MG63 (cell line): Measurements from ENCODE around the gene KDM5C. TPM values are rescaled to one million over a fixed set of nuclear protein-coding genes. Genes with fewer than 3 reads are reported as not detected.

Experiments used
- DNase-seq: peaks from one replicate; pipeline ENCODE4 v3.0.0-alpha.2; 2020
- H3K27me3 ChIP-seq: fragments of 250-450 bp; sonication (Bioruptor Pico); 2 replicates; pipeline ENCODE4 v1.5.1; 2020; ENCODE audit warnings: mild to moderate bottlenecking, moderate library complexity
- H3K36me3 ChIP-seq: fragments of 250-450 bp; sonication (Bioruptor Pico); 2 replicates; pipeline ENCODE4 v1.5.1; 2020; ENCODE audit warnings: mild to moderate bottlenecking, moderate library complexity
- H3K4me3 ChIP-seq: fragments of 250-450 bp; sonication (Bioruptor Pico); 2 replicates; pipeline ENCODE4 v1.5.1; 2020; ENCODE audit warnings: mild to moderate bottlenecking, moderate library complexity
- H3K9me3 ChIP-seq: fragments of 250-450 bp; sonication (Bioruptor Pico); 2 replicates; pipeline ENCODE4 v1.5.1; 2020; ENCODE audit warnings: mild to moderate bottlenecking, moderate library complexity
- total RNA-seq: library from RNA; depleted of rRNA; stranded (reverse); fragments of >200 nt; shearing (Covaris generic); gene quantifications from 2 replicates; pipeline ENCODE4 v1.2.3, GENCODE V29; 2014; ENCODE audit warnings: low replicate concordance; rRNA removed

Gene KDM5C
- total RNA-seq, 1 experiment from 2014 or later = 63.8 TPM

DNA sequence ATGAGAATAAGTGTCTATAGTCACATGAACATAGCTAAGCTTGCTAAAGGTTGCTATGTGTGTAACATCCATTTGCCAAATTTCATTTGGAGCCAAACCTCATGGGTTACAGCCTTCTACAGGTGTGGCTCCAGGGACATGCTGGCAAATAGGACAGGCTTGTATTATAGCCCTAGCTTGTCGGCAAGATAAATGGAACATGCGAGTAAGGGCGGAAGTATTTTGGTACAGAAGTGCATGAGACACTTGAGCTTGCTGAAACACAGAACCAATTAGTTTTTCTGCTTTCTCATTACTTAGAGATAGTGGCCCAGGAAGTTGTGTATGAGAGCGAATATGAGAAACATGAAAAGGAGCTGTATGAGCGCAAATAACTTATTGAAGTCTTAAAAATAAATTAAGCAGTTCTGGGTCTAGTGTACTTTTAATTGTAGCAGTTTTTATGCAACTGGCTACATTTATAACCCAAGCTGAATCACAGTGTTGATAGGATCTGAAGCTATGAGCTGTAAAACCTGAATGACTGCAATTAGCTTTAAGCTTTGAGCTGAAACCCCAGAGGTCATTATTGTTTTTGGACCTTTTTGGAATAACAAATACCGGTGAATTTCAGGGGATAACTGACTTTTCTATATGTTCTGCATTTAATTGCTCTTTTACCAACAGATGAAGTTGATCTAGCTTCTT, 64.6 kb downstream of the KDM5C start:
- no peak overlapping the region for H3K4me3 ChIP-seq
- H3K27me3 ChIP-seq = no peaks in the 10 kb centered on the region
- no peaks in the 10 kb centered on the region for H3K9me3 ChIP-seq
- DNase-seq = no peak
- no peaks in the 10 kb centered on the region for H3K36me3 ChIP-seq

DNA sequence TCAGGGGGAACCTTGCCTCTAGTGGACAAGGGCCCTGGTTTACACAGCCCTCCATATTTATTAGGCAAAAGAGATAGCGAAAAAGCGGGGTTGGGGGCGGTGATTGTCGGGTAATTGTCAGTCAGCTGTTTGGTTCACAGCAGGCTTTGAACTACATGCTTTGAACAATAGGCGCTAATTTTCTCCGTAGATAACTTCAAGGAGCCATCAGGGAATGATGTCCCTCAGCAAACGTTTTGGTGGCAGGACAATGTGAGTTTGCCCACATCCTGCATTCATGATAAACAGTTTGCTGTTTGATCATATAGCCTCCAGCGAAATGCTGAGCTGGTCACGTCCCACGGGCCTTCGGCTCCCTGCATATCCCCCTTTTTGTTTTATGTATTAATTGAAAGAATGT, 65.8 kb downstream of the KDM5C start:
- DNase-seq = no peak

DNA sequence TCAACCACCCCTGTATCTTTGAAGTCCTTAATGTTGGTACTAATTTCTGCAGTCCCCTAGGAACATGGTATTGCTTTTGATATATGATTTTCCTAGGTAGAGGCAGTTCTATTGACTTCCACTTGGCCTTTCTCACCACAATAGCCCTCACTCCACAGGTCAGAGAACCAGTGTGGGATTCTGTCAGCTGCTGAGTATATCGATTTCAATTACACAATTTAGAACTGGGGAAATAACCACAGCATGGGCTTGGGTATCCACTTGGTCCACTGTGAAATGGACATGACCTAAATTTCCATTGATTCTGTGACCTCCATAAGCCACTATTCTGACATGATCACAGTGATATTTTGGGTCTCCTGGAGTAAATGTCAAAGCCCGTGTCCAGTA, 68.8 kb downstream of the KDM5C start:
- no peak for DNase-seq

More for the DNA sequence above, 65.8 kb downstream of the KDM5C start:
- Histone ChIP-seq H3K4me3 (no peak overlapping the region), H3K27me3 (no peaks in the 10 kb centered on the region), H3K36me3 (no peaks in the 10 kb centered on the region), H3K9me3 (no peaks in the 10 kb centered on the region)

DNA sequence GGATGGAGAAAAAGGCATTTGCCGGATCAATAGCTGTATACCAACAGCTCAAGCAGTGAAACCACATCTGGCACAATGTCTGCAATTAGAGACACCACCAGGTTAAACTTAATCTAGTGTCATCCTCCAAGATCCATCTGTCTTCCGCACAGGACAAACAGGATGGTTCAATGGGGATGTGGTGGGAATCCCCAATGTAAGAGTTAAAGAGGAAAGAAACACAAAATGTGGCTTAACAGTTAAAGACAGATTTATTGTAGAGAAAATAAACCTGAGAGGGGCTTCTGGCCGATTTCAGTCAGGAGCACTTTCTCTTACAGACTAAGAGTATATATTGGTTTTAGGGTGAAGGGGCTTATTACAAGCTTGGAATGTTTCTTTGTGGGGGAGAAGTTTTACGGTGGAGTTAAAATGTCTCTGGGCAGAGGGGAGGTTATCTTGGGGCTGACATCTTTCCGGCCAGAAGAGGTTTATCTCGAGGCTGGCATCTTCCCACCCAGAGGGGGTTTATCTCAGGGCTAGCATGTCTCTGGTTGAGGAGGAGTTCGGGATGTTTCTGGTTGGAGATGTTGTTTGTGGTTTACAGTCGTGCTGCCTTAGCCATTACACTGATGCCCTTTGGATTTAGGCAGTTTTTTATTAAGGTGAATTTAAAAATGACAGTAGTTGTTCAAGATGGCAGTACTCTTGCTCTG, 69.3 kb downstream of the KDM5C start:
- no peak for DNase-seq
- Histone ChIP-seq H3K36me3 (no peaks in the 10 kb centered on the region), H3K9me3 (no peaks in the 10 kb centered on the region), H3K27me3 (no peaks in the 10 kb centered on the region), H3K4me3 (no peak overlapping the region)

More for the DNA sequence above, 68.8 kb downstream of the KDM5C start:
- H3K36me3 ChIP-seq = no peaks in the 10 kb centered on the region
- no peaks in the 10 kb centered on the region for H3K27me3 ChIP-seq
- H3K9me3 ChIP-seq = no peaks in the 10 kb centered on the region
- H3K4me3 ChIP-seq = no peak overlapping the region

DNA sequence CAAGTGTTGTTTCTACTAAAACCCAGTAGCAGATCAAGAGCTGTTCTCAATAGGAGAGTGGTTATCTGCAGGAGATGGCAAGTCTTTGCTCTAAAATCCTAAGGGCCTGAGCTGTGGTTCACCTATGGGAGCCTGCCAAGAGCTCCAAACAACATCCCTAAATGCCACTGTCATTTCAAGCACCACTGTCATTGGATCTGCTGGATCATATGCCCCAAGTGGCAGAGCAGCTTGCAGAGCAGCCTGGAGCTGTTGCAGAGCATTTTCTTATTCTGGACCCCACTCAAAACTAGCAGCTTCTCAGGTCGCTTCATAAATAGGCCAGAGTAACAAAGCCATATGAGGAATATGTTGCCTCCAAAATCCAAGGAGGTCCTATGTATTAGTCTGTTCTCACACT, 71.4 kb downstream of the KDM5C start:
- DNase-seq = no peak
- H3K9me3 ChIP-seq = no peaks in the 10 kb centered on the region
- H3K4me3 ChIP-seq = no peak overlapping the region
- no peaks in the 10 kb centered on the region for H3K36me3 ChIP-seq
- no peaks in the 10 kb centered on the region for H3K27me3 ChIP-seq

Other genes starting within 250 kb of the KDM5C start
- gene GPR173, start 176.4 kb downstream of the KDM5C start, total RNA-seq = 0.63 TPM in 1 of 2 replicates, not detected in the other
- gene TSPYL2, start 142.8 kb downstream of the KDM5C start, total RNA-seq = 8.2 and 10.8 TPM in 2 replicates
- gene KANTR, start 131.1 kb downstream of the KDM5C start, total RNA-seq = 1.7 and 4.4 TPM in 2 replicates
- 3.4 and 5.7 TPM in 2 replicates for gene IQSEC2, start 56.4 kb upstream of the KDM5C start, total RNA-seq
- gene SMC1A, start 197.4 kb upstream of the KDM5C start, total RNA-seq = 5.2 and 9.9 TPM in 2 replicates
- gene RIBC1, start 197.7 kb upstream of the KDM5C start, total RNA-seq = not detected in 2 replicates
- 162 and 166 TPM in 2 replicates for gene HSD17B10, start 209.2 kb upstream of the KDM5C start, total RNA-seq